22Rv1 (cell line): Measurements from ENCODE around the gene TRIO.

ENCODE experiments used
- H3K27ac ChIP-seq: fragments of 450-650 bp; 2 replicates; pipeline ENCODE4 v1.5.1; 2017
- CTCF ChIP-seq: fragments of 450-650 bp; IDR thresholded peaks from 2 replicates; pipeline ENCODE4 v1.5.1; 2017; ENCODE audit warnings: mild to moderate bottlenecking
- ZFX ChIP-seq: fragments of 450-650 bp; IDR thresholded peaks from 2 replicates; pipeline ENCODE4 v1.6.1; 2017; ENCODE audit warnings: antibody characterized with exemption, borderline replicate concordance

Gene TRIO

GRCh38 chr5:14443671-14444093, 300.5 kb downstream of the TRIO start:
- H3K27ac ChIP-seq = no peak overlapping the region
- TF ChIP-seq CTCF = no peak
- no peak for TF ChIP-seq ZFX

GRCh38 chr5:14444161-14444560, 301.0 kb downstream of the TRIO start:
- TF ChIP-seq CTCF (no peak), ZFX (no peak)
- no peak overlapping the region for H3K27ac ChIP-seq

GRCh38 chr5:14445013-14445412, 301.9 kb downstream of the TRIO start:
- TF ChIP-seq CTCF = no peak
- no peak for TF ChIP-seq ZFX
- no peak overlapping the region for H3K27ac ChIP-seq

GRCh38 chr5:14445576-14446290, 302.6 kb downstream of the TRIO start:
- H3K27ac ChIP-seq = no peak overlapping the region
- TF ChIP-seq CTCF = no peak
- TF ChIP-seq ZFX = no peak

- no peak for TF ChIP-seq CTCF
- no peak overlapping the region for H3K27ac ChIP-seq
These were observed 305.1 kb downstream of the TRIO start for GRCh38 chr5:14447958-14448911.

GRCh38 chr5:14449052-14449661, 306.0 kb downstream of the TRIO start:
- TF ChIP-seq CTCF (no peak), ZFX (no peak)
- no peak overlapping the region for H3K27ac ChIP-seq
